ENCODE results near the gene TTC16. TPM values are rescaled to one million over a fixed set of nuclear protein-coding genes. Genes with fewer than 3 reads are reported as not detected.

TTC16 gene
- total RNA-seq, 1 donor from 2014 or later, result not detected

- H3K27me3 Mint-ChIP-seq (ENCODE audit: insufficient read depth, low read depth), result no peaks in the 10 kb centered on the region
- TF ChIP-seq EZH2phosphoT487 (IDR thresholded peaks at IDR 0.05) (no peak), EZH2 (IDR thresholded peaks at IDR 0.05) (no peak), CTCF (IDR thresholded peaks at IDR 0.05) (no peak)
Observed at GRCh38 chr9:127729522-127730256, 13.8 kb downstream of the TTC16 start.

GRCh38 chr9:127730262-127730661 lies 14.4 kb downstream of the TTC16 start:
- Histone ChIP-seq H3K9me3 (ENCODE audit: low read depth) (no peaks in the 10 kb centered on the region), H3K27me3 (no peaks in the 10 kb centered on the region), H2AFZ (replicated peaks) (no peak overlapping the region), H3K4me1 (peaks cover 5% of the 10 kb centered on the region), H3K36me3 (no peaks in the 10 kb centered on the region), H3K4me3 (no peak overlapping the region), H4K20me1 (ENCODE audit: low read depth) (no peaks in the 10 kb centered on the region), H3F3A (ENCODE audit: low read depth) (no peaks in the 10 kb centered on the region), H3K4me2 (no peak overlapping the region), H3K9ac (no peak overlapping the region), H3K27ac (no peak overlapping the region), H3K79me2 (ENCODE audit: low read depth) (no peaks in the 10 kb centered on the region)
- Mint-ChIP-seq H3K9me3 (no peaks in the 10 kb centered on the region), H3K27me3 (ENCODE audit: insufficient read depth, low read depth) (no peaks in the 10 kb centered on the region), H3K4me3 (no peak overlapping the region), H3K27ac (peak overlapping the region; percentile 61), H3K36me3 (no peaks in the 10 kb centered on the region), H3K4me1 (peaks cover 12% of the 10 kb centered on the region)
- no peak for DNase-seq (ENCODE audit: low spot score)
- TF ChIP-seq EZH2phosphoT487 (IDR thresholded peaks at IDR 0.05), result no peak

More at GRCh38 chr9:127729522-127730256, 13.8 kb downstream of the TTC16 start:
- Histone ChIP-seq H3K4me1 (peaks cover 5% of the 10 kb centered on the region), H3K9me3 (ENCODE audit: low read depth) (no peaks in the 10 kb centered on the region), H3K79me2 (ENCODE audit: low read depth) (no peaks in the 10 kb centered on the region), H3K4me2 (no peak overlapping the region), H3K27me3 (no peaks in the 10 kb centered on the region), H3K4me3 (no peak overlapping the region), H3K27ac (no peak overlapping the region), H3K36me3 (no peaks in the 10 kb centered on the region), H4K20me1 (ENCODE audit: low read depth) (no peaks in the 10 kb centered on the region), H3F3A (ENCODE audit: low read depth) (peaks cover 4% of the 10 kb centered on the region), H3K9ac (no peak overlapping the region), H2AFZ (replicated peaks) (no peak overlapping the region)
- H3K27ac Mint-ChIP-seq, result peak overlapping the region; percentile 61
- no peak overlapping the region for H3K4me3 Mint-ChIP-seq
- H3K36me3 Mint-ChIP-seq, result no peaks in the 10 kb centered on the region
- peaks cover 11% of the 10 kb centered on the region for H3K4me1 Mint-ChIP-seq
- DNase-seq (ENCODE audit: low spot score), result no peak
- no peaks in the 10 kb centered on the region for H3K9me3 Mint-ChIP-seq

DNA sequence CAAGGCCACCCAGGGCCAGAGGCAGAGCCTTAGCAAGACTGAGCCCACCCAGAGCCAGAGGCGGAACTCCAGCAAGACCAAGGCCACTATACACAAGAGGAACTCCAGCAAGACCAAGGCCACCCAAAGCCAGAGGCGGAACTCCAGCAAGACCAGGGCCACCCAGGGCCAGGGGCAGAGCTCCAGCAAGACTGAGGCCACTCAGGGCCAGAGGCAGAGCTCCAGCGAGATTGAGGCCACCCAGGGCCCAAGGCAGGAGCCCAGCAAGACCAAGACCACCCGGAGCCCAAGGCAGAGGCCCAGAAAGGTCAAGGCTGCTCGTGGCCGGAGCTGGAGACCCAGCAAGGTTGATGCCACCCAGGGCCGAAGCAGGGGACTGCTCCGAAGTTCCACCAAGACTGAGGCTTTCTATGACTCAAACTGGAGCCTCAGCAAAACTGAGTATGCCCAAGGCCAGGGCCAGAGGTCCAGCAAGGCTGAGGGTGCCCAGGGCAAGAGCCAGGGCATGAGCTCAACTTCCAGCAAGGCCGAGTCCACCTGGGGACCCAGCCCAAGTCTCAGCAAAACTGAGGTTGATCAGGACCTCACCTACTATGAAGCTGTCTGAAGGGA lies 15.0 kb downstream of the TTC16 start:
- H3K27ac ChIP-seq, result no peak overlapping the region
- Mint-ChIP-seq H3K4me3 (no peak overlapping the region), H3K9me3 (no peaks in the 10 kb centered on the region), H3K27me3 (ENCODE audit: insufficient read depth, low read depth) (no peaks in the 10 kb centered on the region), H3K36me3 (no peaks in the 10 kb centered on the region), H3K27ac (no peak overlapping the region), H3K4me1 (peaks cover 18% of the 10 kb centered on the region)
- no peaks in the 10 kb centered on the region for H4K20me1 ChIP-seq (ENCODE audit: low read depth)
- H3K4me1 ChIP-seq, result peaks cover 10% of the 10 kb centered on the region
- DNase-seq (ENCODE audit: low spot score), result no peak
- H3K4me2 ChIP-seq, result no peak overlapping the region
- no peaks in the 10 kb centered on the region for H3K9me3 ChIP-seq (ENCODE audit: low read depth)
- TF ChIP-seq CTCF (IDR thresholded peaks at IDR 0.05) (no peak), EZH2 (IDR thresholded peaks at IDR 0.05) (no peak), EZH2phosphoT487 (IDR thresholded peaks at IDR 0.05) (no peak)
- no peaks in the 10 kb centered on the region for H3K27me3 ChIP-seq
- H3K79me2 ChIP-seq (ENCODE audit: low read depth), result no peaks in the 10 kb centered on the region
- no peaks in the 10 kb centered on the region for H3K36me3 ChIP-seq
- no peak overlapping the region for H3K4me3 ChIP-seq
- no peak overlapping the region for H2AFZ ChIP-seq (replicated peaks)
- H3F3A ChIP-seq (ENCODE audit: low read depth), result peaks cover 5% of the 10 kb centered on the region
- H3K9ac ChIP-seq, result no peak overlapping the region

- H3K36me3 Mint-ChIP-seq, result no peaks in the 10 kb centered on the region
- no peaks in the 10 kb centered on the region for H3K9me3 Mint-ChIP-seq
- Histone ChIP-seq H2AFZ (replicated peaks) (no peak overlapping the region), H3K27me3 (no peaks in the 10 kb centered on the region), H3K4me1 (peaks cover 13% of the 10 kb centered on the region), H3K4me3 (no peak overlapping the region), H4K20me1 (ENCODE audit: low read depth) (no peaks in the 10 kb centered on the region), H3K36me3 (no peaks in the 10 kb centered on the region), H3K79me2 (ENCODE audit: low read depth) (no peaks in the 10 kb centered on the region), H3K9ac (no peak overlapping the region), H3K9me3 (ENCODE audit: low read depth) (no peaks in the 10 kb centered on the region), H3F3A (ENCODE audit: low read depth) (peaks cover 10% of the 10 kb centered on the region), H3K27ac (no peak overlapping the region), H3K4me2 (no peak overlapping the region)
- no peak for TF ChIP-seq EZH2phosphoT487 (IDR thresholded peaks at IDR 0.05)
- no peak for TF ChIP-seq CTCF (IDR thresholded peaks at IDR 0.05)
- TF ChIP-seq EZH2 (IDR thresholded peaks at IDR 0.05), result no peak
- DNase-seq (ENCODE audit: low spot score), result no peak
- H3K4me1 Mint-ChIP-seq, result peaks cover 24% of the 10 kb centered on the region
- no peak overlapping the region for H3K4me3 Mint-ChIP-seq
- no peak overlapping the region for H3K27ac Mint-ChIP-seq
- H3K27me3 Mint-ChIP-seq (ENCODE audit: insufficient read depth, low read depth), result peaks cover 3% of the 10 kb centered on the region
Observed at GRCh38 chr9:127731938-127732337, 16.1 kb downstream of the TTC16 start.
